Progenitor cell of endocrine pancreas (in vitro differentiated cells): Measurements from ENCODE around the gene TRIM10. TPM values are rescaled to one million over a fixed set of nuclear protein-coding genes. Genes with fewer than 3 reads are reported as not detected.

Experiments used
- DNase-seq: peaks from one replicate; pipeline ENCODE4 v3.0.0; 2021; ENCODE audit warnings: low spot score; ENCODE audit not compliant: unreplicated experiment
- H3K27ac Mint-ChIP-seq: 2 replicates; pipeline ENCODE4 v1.8.0; 2021; ENCODE audit warnings: mild to moderate bottlenecking, moderate library complexity, mixed read lengths
- H3K27me3 Mint-ChIP-seq: 2 replicates; pipeline ENCODE4 v1.8.0; 2021; ENCODE audit warnings: mixed read lengths
- H3K36me3 Mint-ChIP-seq: 2 replicates; pipeline ENCODE4 v1.8.0; 2022; ENCODE audit warnings: mixed read lengths; ENCODE audit not compliant: insufficient read depth
- H3K4me1 Mint-ChIP-seq: 2 replicates; pipeline ENCODE4 v1.8.0; 2021; ENCODE audit warnings: low read depth, mixed read lengths
- H3K4me3 Mint-ChIP-seq: 2 replicates; pipeline ENCODE4 v1.8.0; 2021; ENCODE audit warnings: low read depth, mild to moderate bottlenecking, moderate library complexity, mixed read lengths
- H3K9me3 Mint-ChIP-seq: 2 replicates; pipeline ENCODE4 v1.8.0; 2021; ENCODE audit warnings: low read depth, mixed read lengths
- CTCF ChIP-seq: fragments of 200-600 bp; sonication (generic); IDR thresholded peaks from one replicate; pipeline ENCODE4 v1.5.0; 2021; ENCODE audit warnings: antibody characterized with exemption, mild to moderate bottlenecking; ENCODE audit not compliant: unreplicated experiment
- total RNA-seq: library from RNA; stranded (reverse); gene quantifications from 2 replicates; pipeline ENCODE4 v1.2.1, GENCODE V29; 2021

TRIM10 gene
- total RNA-seq, 1 donor from 2014 or later: not detected

GRCh38 chr6:30204116-30204515, 43.1 kb upstream of the TRIM10 start:
- no peak overlapping the region for H3K4me3 Mint-ChIP-seq
- peaks cover 5% of the 10 kb centered on the region for H3K36me3 Mint-ChIP-seq
- H3K27me3 Mint-ChIP-seq: no peaks in the 10 kb centered on the region
- H3K27ac Mint-ChIP-seq: no peak overlapping the region
- peaks cover 29% of the 10 kb centered on the region for H3K4me1 Mint-ChIP-seq
- no peaks in the 10 kb centered on the region for H3K9me3 Mint-ChIP-seq
- DNase-seq: no peak
- no peak for TF ChIP-seq CTCF

DNA sequence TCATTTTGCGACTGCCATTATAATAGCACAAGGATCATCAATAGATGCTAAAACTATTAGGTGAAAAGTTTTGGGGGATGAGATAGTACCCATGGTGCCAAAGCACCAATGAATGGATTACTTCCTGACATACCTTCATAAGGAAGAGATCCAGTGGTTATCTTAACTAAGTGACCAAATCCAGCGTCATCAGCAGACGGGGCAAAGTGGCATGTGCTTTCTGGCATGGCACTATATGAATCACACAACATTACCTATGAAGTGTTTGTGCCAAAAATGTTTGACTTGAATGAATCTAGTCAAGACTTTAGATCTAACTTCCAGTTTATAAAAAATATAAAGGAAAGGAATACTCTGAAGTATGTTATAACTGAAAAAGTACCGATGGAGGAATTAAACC, 41.4 kb upstream of the TRIM10 start:
- no peaks in the 10 kb centered on the region for H3K27me3 Mint-ChIP-seq
- TF ChIP-seq CTCF: no peak
- H3K9me3 Mint-ChIP-seq: no peaks in the 10 kb centered on the region
- H3K4me1 Mint-ChIP-seq: peaks cover 20% of the 10 kb centered on the region
- DNase-seq: no peak
- H3K4me3 Mint-ChIP-seq: no peak overlapping the region
- H3K27ac Mint-ChIP-seq: no peak overlapping the region
- H3K36me3 Mint-ChIP-seq: peaks cover 10% of the 10 kb centered on the region

- peaks cover 15% of the 10 kb centered on the region for H3K4me1 Mint-ChIP-seq
- peaks cover 17% of the 10 kb centered on the region for H3K36me3 Mint-ChIP-seq
- H3K27me3 Mint-ChIP-seq: no peaks in the 10 kb centered on the region
- H3K4me3 Mint-ChIP-seq: no peak overlapping the region
- peak overlapping the region; percentile 76 for H3K27ac Mint-ChIP-seq
- DNase-seq: no peak
- TF ChIP-seq CTCF: no peak
- H3K9me3 Mint-ChIP-seq: no peaks in the 10 kb centered on the region
Measured at GRCh38 chr6:30200551-30201281, 39.7 kb upstream of the TRIM10 start.

- TF ChIP-seq CTCF: no peak
- H3K27ac Mint-ChIP-seq: no peak overlapping the region
- H3K9me3 Mint-ChIP-seq: no peaks in the 10 kb centered on the region
- H3K4me1 Mint-ChIP-seq: peaks cover 14% of the 10 kb centered on the region
- H3K27me3 Mint-ChIP-seq: no peaks in the 10 kb centered on the region
- peaks cover 17% of the 10 kb centered on the region for H3K36me3 Mint-ChIP-seq
- H3K4me3 Mint-ChIP-seq: no peak overlapping the region
- no peak for DNase-seq
Measured at GRCh38 chr6:30198166-30199084, 37.4 kb upstream of the TRIM10 start.

GRCh38 chr6:30196376-30196775, 35.4 kb upstream of the TRIM10 start:
- Mint-ChIP-seq H3K4me1 (peaks cover 9% of the 10 kb centered on the region), H3K27ac (no peak overlapping the region), H3K4me3 (no peak overlapping the region), H3K36me3 (peaks cover 20% of the 10 kb centered on the region), H3K9me3 (no peaks in the 10 kb centered on the region), H3K27me3 (no peaks in the 10 kb centered on the region)
- no peak for DNase-seq
- no peak for TF ChIP-seq CTCF
